Activated B cell treated with CpG ODN at 0.5 μM for 24 hours (primary cell): ENCODE results near the gene HNF1A. TPM values are rescaled to one million over a fixed set of nuclear protein-coding genes. Genes with fewer than 3 reads are reported as not detected.

Source experiments
- ATAC-seq: fragments of 200-7000 bp; cut with Tn5 transposase; one replicate; pipeline ENCODE4 v1.10.0; 2021; ENCODE audit warnings: low read depth, mild to moderate bottlenecking, moderate library complexity
- CTCF ChIA-PET: fragments of 350-600 bp; sonication (Branson Sonifier 250); formaldehyde crosslinking; loops from one replicate; lab custom pipeline; 2021; ENCODE audit warnings: antibody characterized with exemption; lab: Charles Lee
- POLR2A ChIA-PET: fragments of 350-600 bp; sonication (Branson Sonifier 250); formaldehyde crosslinking; loops from one replicate; lab custom pipeline; 2021; ENCODE audit warnings: antibody characterized with exemption; lab: Charles Lee
- DNase-seq: peaks from one replicate; pipeline ENCODE4 v3.0.0; 2022
- H3K27ac Mint-ChIP-seq: one replicate; pipeline ENCODE4 v1.8.0; 2020; ENCODE audit warnings: mixed read lengths
- H3K27me3 Mint-ChIP-seq: one replicate; pipeline ENCODE4 v1.8.0; 2021; ENCODE audit warnings: mixed read lengths
- H3K36me3 Mint-ChIP-seq: one replicate; pipeline ENCODE4 v1.8.0; 2021; ENCODE audit warnings: low read depth, mixed read lengths
- H3K4me1 Mint-ChIP-seq: one replicate; pipeline ENCODE4 v1.8.0; 2021; ENCODE audit warnings: mixed read lengths
- H3K4me3 Mint-ChIP-seq: one replicate; pipeline ENCODE4 v1.8.0; 2020; ENCODE audit warnings: mild to moderate bottlenecking, mixed read lengths
- H3K9me3 Mint-ChIP-seq: one replicate; pipeline ENCODE4 v1.8.0; 2020; ENCODE audit warnings: mixed read lengths
- intact Hi-C: fragments of 100-400 bp; cut with micrococcal nuclease; formaldehyde crosslinking; loops from one replicate; pipeline ENCODE4 v1.15.1; 2024
- total RNA-seq: library from RNA; stranded (reverse); gene quantifications from 2 replicates; pipeline ENCODE4 v1.2.3, GENCODE V29; 2022
- TF ChIP-seq, protein P1 (sequence below): fragments of 200-600 bp; IDR thresholded peaks from one replicate; pipeline ENCODE4 v1.8.0; 2022; ENCODE audit warnings: antibody characterized with exemption, mild to moderate bottlenecking

The HNF1A gene, protein sequence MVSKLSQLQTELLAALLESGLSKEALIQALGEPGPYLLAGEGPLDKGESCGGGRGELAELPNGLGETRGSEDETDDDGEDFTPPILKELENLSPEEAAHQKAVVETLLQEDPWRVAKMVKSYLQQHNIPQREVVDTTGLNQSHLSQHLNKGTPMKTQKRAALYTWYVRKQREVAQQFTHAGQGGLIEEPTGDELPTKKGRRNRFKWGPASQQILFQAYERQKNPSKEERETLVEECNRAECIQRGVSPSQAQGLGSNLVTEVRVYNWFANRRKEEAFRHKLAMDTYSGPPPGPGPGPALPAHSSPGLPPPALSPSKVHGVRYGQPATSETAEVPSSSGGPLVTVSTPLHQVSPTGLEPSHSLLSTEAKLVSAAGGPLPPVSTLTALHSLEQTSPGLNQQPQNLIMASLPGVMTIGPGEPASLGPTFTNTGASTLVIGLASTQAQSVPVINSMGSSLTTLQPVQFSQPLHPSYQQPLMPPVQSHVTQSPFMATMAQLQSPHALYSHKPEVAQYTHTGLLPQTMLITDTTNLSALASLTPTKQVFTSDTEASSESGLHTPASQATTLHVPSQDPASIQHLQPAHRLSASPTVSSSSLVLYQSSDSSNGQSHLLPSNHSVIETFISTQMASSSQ
- total RNA-seq = not detected in 2 replicates

DNA sequence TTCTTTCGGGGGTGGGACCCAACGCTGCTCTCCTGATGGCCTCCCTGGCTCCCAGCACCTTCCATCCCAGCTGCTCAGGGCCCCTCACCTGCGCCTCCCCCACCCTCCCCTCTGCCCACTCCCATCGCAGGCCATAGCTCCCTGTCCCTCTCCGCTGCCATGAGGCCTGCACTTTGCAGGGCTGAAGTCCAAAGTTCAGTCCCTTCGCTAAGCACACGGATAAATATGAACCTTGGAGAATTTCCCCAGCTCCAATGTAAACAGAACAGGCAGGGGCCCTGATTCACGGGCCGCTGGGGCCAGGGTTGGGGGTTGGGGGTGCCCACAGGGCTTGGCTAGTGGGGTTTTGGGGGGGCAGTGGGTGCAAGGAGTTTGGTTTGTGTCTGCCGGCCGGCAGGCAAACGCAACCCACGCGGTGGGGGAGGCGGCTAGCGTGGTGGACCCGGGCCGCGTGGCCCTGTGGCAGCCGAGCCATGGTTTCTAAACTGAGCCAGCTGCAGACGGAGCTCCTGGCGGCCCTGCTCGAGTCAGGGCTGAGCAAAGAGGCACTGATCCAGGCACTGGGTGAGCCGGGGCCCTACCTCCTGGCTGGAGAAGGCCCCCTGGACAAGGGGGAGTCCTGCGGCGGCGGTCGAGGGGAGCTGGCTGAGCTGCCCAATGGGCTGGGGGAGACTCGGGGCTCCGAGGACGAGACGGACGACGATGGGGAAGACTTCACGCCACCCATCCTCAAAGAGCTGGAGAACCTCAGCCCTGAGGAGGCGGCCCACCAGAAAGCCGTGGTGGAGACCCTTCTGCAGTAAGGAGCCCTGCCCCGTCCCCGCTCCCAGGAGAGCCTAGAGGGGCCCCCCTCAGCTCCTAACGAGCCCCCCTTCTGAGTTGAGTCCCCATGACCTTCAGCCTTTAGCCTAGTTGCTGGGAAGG lies at the start of gene HNF1A:
Gene HNF1A, plus strand, starts transcription at position 248 of the 924 bp plus-strand sequence. Its CDS starts 226 bp downstream, at position 474.
- H3K9me3 Mint-ChIP-seq = no peaks in the 10 kb centered on the region
- DNase-seq = no peak
- no peak for ATAC-seq
- intact Hi-C loops = no loop called here
- H3K27ac Mint-ChIP-seq = no peak within 1 kb of the TSS
- H3K4me3 Mint-ChIP-seq = no peak within 1 kb of the TSS
- ChIA-PET POLR2A (no interaction called here), CTCF (no interaction called here)
- no peaks in the 10 kb centered on the region for H3K4me1 Mint-ChIP-seq
- TF ChIP-seq, protein P1, sequence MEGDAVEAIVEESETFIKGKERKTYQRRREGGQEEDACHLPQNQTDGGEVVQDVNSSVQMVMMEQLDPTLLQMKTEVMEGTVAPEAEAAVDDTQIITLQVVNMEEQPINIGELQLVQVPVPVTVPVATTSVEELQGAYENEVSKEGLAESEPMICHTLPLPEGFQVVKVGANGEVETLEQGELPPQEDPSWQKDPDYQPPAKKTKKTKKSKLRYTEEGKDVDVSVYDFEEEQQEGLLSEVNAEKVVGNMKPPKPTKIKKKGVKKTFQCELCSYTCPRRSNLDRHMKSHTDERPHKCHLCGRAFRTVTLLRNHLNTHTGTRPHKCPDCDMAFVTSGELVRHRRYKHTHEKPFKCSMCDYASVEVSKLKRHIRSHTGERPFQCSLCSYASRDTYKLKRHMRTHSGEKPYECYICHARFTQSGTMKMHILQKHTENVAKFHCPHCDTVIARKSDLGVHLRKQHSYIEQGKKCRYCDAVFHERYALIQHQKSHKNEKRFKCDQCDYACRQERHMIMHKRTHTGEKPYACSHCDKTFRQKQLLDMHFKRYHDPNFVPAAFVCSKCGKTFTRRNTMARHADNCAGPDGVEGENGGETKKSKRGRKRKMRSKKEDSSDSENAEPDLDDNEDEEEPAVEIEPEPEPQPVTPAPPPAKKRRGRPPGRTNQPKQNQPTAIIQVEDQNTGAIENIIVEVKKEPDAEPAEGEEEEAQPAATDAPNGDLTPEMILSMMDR = no peak
- H3K27me3 Mint-ChIP-seq = no peaks in the 10 kb centered on the region
- H3K36me3 Mint-ChIP-seq = no peaks in the 10 kb centered on the region

DNA sequence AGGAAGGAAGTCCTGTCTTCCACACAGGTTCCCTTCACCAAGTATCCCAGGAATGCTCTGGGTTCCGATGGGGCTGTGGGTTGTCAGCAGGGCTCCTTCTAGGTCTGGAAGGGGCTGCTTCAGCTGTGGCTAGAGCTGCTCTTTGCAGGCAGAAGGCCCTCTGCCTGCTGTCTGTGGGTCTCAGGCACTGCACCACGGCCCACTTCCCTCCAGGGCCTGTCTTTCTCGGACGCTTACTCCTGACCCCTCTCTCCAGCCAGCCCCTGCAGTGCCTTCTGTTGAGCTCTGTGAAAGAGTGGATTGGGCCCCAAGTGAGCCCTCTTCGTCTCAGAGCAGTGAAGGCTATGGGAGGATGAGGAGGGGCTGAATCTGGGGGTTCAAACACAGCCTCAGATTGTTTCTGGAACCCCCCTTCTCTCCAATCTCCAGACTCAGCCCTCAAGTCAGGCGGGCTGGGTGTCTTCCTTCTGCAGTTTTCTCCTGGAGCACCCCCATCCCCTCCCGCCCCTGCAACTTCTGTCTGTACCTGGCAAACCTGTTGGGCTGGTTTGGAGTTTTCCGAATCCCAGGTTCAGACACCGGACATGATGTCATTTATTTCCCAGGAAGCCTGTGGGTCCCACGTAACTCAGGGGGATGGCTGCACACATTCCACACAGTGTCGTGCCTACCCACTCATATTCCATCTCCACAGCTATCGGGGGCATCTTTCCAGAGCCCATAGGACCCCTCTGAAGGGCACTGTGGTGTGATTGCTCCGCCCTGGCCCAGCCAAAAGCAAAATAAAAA lies 49.3 kb upstream of the HNF1A start:
- ATAC-seq (no peak), DNase-seq (no peak)
- Mint-ChIP-seq H3K4me1 (no peaks in the 10 kb centered on the region), H3K9me3 (no peaks in the 10 kb centered on the region), H3K36me3 (no peaks in the 10 kb centered on the region), H3K27ac (no peak overlapping the region), H3K27me3 (peaks cover 3% of the 10 kb centered on the region), H3K4me3 (no peak overlapping the region)
- CTCF ChIA-PET = no interaction called here
- TF ChIP-seq, protein P1 = no peak
- intact Hi-C loops = no loop called here
- POLR2A ChIA-PET = no interaction called here

DNA sequence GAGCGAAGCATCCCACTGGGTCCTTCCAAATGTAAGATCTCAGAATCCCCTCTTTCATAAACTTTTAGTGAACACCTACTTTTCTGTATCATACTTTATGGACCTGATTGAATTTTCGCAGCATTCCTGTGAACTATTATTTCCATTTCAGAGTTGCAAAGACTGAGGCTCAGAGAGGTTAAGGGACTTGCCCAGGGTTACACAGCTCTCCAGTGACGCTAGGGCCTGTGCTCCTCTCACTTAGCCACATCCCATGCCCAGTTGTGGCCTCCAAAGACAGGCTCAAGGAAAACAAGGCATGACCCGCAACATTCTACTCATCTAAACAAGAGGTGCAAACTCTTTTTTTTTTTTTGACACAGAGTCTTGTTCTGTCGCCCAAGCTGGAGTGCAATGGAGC lies 48.3 kb upstream of the HNF1A start:
- no peak overlapping the region for H3K27ac Mint-ChIP-seq
- POLR2A ChIA-PET = no interaction called here
- H3K27me3 Mint-ChIP-seq = peaks cover 3% of the 10 kb centered on the region
- CTCF ChIA-PET = no interaction called here
- ATAC-seq = no peak
- intact Hi-C loops = no loop called here
- DNase-seq = no peak
- no peaks in the 10 kb centered on the region for H3K9me3 Mint-ChIP-seq
- no peaks in the 10 kb centered on the region for H3K4me1 Mint-ChIP-seq
- no peaks in the 10 kb centered on the region for H3K36me3 Mint-ChIP-seq
- TF ChIP-seq, protein P1 = no peak
- H3K4me3 Mint-ChIP-seq = no peak overlapping the region

DNA sequence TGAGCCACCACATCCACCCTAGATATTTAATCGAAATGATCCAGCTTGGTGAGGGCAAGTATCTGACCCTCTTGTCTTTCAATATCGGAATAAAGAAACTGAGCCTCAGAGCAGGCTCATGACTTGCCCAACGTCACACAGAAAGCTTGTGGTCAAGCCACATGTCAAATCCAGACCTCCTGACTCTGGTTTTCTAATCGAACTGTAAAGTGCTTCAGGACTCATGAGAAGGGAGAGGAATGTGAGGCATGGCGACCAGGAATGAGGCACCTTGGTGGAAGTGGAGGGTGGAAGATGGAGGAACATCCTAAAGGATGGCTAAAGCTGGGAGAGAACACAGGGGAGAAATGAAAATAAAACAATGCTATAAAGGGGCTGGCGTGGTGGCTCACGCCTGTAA lies 46.3 kb upstream of the HNF1A start:
- H3K4me1 Mint-ChIP-seq = peaks cover 2% of the 10 kb centered on the region
- ATAC-seq = no peak
- no peak for DNase-seq
- no peaks in the 10 kb centered on the region for H3K36me3 Mint-ChIP-seq
- no peaks in the 10 kb centered on the region for H3K9me3 Mint-ChIP-seq
- intact Hi-C loops = no loop called here
- no peak overlapping the region for H3K4me3 Mint-ChIP-seq
- TF ChIP-seq, protein P1 = no peak
- H3K27ac Mint-ChIP-seq = no peak overlapping the region
- CTCF ChIA-PET = no interaction called here
- H3K27me3 Mint-ChIP-seq = peaks cover 3% of the 10 kb centered on the region
- POLR2A ChIA-PET = no interaction called here
